Osteoblast (primary cell): ENCODE results near the gene CLDN11. TPM values are rescaled to one million over a fixed set of nuclear protein-coding genes. Genes with fewer than 3 reads are reported as not detected.

Experiments used
- DNase-seq: peaks from one replicate; pipeline ENCODE4 v3.0.0; 2011; ENCODE audit warnings: low spot score, mixed read lengths; ENCODE audit not compliant: insufficient read length; ENCODE audit errors: missing footprints
- H2AFZ ChIP-seq: 2 replicates; pipeline ENCODE4 v1.6.0; 2011; ENCODE audit warnings: mild to moderate bottlenecking, low read length
- H3K27ac ChIP-seq: 2 replicates; pipeline ENCODE4 v1.5.1; 2011; ENCODE audit warnings: mild to moderate bottlenecking, low read depth, low read length, moderate library complexity
- H3K27me3 ChIP-seq: 2 replicates; pipeline ENCODE4 v1.6.0; 2012; ENCODE audit warnings: mild to moderate bottlenecking, control low read depth, inconsistent platforms, low read length, moderate library complexity; ENCODE audit not compliant: insufficient read depth
- H3K36me3 ChIP-seq: 2 replicates; pipeline ENCODE4 v1.5.1; 2011; ENCODE audit warnings: mild to moderate bottlenecking, low read length, control low read depth, moderate library complexity; ENCODE audit not compliant: insufficient read depth
- H3K4me1 ChIP-seq: 2 replicates; pipeline ENCODE4 v1.5.1; 2011; ENCODE audit warnings: mild to moderate bottlenecking, low read length, control low read depth, moderate library complexity; ENCODE audit not compliant: insufficient read depth
- H3K4me2 ChIP-seq: 2 replicates; pipeline ENCODE4 v1.6.0; 2011; ENCODE audit warnings: mild to moderate bottlenecking, low read length; ENCODE audit not compliant: insufficient read depth
- H3K4me3 ChIP-seq: fragments of 200-600 bp; sonication (generic); 3 replicates; pipeline ENCODE4 v1.5.1; 2012; ENCODE audit warnings: mild to moderate bottlenecking, low read length, inconsistent platforms; ENCODE audit not compliant: insufficient read depth
- H3K79me2 ChIP-seq: 2 replicates; pipeline ENCODE4 v1.6.0; 2012; ENCODE audit warnings: mild to moderate bottlenecking, low read length, control low read depth, inconsistent platforms; ENCODE audit not compliant: insufficient read depth
- H3K9me3 ChIP-seq: 2 replicates; pipeline ENCODE4 v1.5.1; 2011; ENCODE audit warnings: low read depth, low read length, control low read depth
- H4K20me1 ChIP-seq: 2 replicates; pipeline ENCODE4 v1.6.0; 2012; ENCODE audit warnings: mild to moderate bottlenecking, low read length, control low read depth; ENCODE audit not compliant: insufficient read depth
- CTCF ChIP-seq: IDR thresholded peaks from 2 replicates; pipeline ENCODE4 v1.5.1; 2011; ENCODE audit warnings: mild to moderate bottlenecking, low read depth, low read length, moderate library complexity; ENCODE audit errors: extremely low read depth
- total RNA-seq: library from RNA; depleted of rRNA; stranded (reverse); fragments of >200 nt; gene quantifications from 2 replicates; pipeline ENCODE4 v1.2.3, GENCODE V29; 2012

Gene CLDN11
- total RNA-seq, 1 donor: 50.3 TPM

DNA sequence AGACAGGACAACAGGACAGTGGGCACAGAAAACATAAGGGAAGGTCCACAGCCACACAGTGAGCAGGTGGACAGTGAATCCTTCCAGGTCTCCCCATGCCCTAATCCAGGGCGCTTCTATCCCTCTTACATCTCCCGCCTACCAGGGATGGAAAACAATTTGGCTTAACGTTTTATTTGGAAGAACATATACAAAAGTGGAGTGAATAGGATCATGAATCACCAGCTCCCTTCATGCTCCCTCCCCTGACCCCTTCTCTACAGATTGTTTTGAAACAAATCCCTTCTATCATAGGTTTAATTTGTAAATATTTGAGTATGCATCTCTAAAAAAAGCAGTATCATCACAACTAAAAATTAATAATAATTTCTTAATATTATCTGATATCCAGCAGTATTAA is 52.5 kb downstream of the CLDN11 start:
- no peaks in the 10 kb centered on the region for H3K36me3 ChIP-seq
- no peaks in the 10 kb centered on the region for H4K20me1 ChIP-seq
- H2AFZ ChIP-seq: no peak overlapping the region
- no peak overlapping the region for H3K4me2 ChIP-seq
- no peaks in the 10 kb centered on the region for H3K9me3 ChIP-seq
- peak; percentile 74 for DNase-seq
- no peak overlapping the region for H3K4me3 ChIP-seq
- H3K4me1 ChIP-seq: peaks cover 25% of the 10 kb centered on the region
- no peaks in the 10 kb centered on the region for H3K27me3 ChIP-seq
- no peak overlapping the region for H3K27ac ChIP-seq
- no peaks in the 10 kb centered on the region for H3K79me2 ChIP-seq
- TF ChIP-seq CTCF: no peak

DNA sequence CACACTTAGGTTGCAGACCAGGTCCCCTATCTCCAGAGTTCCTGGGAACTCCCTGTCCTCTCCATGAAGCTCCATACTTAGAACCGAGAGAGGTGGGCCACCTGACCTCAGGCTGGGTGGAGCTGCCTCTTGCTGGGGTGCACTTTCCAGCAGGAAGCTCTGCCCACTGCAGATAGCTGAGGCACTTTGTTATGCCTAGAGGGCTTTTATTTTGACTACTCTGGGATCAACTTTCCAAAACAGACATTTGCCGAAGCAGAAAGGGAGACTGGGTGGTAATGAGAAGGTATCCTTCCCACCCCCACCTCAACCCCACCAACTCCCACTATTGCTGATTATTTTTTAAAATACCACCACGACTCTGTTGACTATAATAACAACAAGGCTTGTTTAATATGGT is 54.7 kb downstream of the CLDN11 start:
- Histone ChIP-seq H3K4me3 (no peak overlapping the region), H3K27me3 (no peaks in the 10 kb centered on the region), H4K20me1 (no peaks in the 10 kb centered on the region), H3K4me1 (peaks cover 31% of the 10 kb centered on the region), H3K9me3 (no peaks in the 10 kb centered on the region), H3K27ac (no peak overlapping the region), H2AFZ (no peak overlapping the region), H3K4me2 (no peak overlapping the region), H3K79me2 (no peaks in the 10 kb centered on the region), H3K36me3 (no peaks in the 10 kb centered on the region)
- no peak for TF ChIP-seq CTCF
- no peak for DNase-seq

DNA sequence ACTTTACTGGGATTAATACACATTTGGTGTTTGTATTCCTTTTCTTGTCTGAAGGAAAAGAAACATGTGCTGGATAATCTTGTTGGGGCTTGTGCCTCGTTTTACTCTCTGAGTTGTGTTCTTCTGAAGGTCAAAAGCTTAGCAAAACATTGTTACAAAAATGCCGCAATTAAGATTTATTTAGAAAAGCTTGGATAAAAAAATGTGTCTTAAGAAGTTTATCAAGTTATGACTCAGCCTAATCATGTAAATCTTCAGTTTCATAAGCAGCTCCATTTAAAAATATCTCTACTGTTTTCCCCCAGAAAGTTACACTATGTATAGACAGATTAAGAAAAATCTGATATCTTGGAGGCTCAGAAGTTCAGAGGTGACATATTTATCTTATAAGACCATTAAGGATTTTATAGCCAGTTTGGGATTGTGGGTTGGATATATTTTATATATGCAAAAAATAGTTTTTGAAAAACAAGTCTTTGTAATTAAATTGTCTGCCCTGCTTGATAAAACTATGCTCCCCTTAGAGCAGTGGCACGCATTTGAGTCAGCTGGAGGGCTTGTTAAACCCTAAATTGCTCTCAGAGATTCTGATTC is 56.5 kb downstream of the CLDN11 start:
- no peak overlapping the region for H3K4me2 ChIP-seq
- DNase-seq: no peak
- no peaks in the 10 kb centered on the region for H3K79me2 ChIP-seq
- H3K36me3 ChIP-seq: no peaks in the 10 kb centered on the region
- no peak overlapping the region for H3K27ac ChIP-seq
- H3K27me3 ChIP-seq: no peaks in the 10 kb centered on the region
- peaks cover 14% of the 10 kb centered on the region for H3K4me1 ChIP-seq
- H3K4me3 ChIP-seq: no peak overlapping the region
- no peaks in the 10 kb centered on the region for H3K9me3 ChIP-seq
- H4K20me1 ChIP-seq: no peaks in the 10 kb centered on the region
- H2AFZ ChIP-seq: no peak overlapping the region
- no peak for TF ChIP-seq CTCF

GRCh38 chr3:170476291-170476690 is 57.6 kb downstream of the CLDN11 start:
- Histone ChIP-seq H3K4me2 (no peak overlapping the region), H3K36me3 (no peaks in the 10 kb centered on the region), H3K27ac (no peak overlapping the region), H2AFZ (no peak overlapping the region), H3K27me3 (no peaks in the 10 kb centered on the region), H3K4me3 (no peak overlapping the region), H3K79me2 (no peaks in the 10 kb centered on the region), H3K4me1 (peaks cover 6% of the 10 kb centered on the region), H3K9me3 (no peaks in the 10 kb centered on the region), H4K20me1 (no peaks in the 10 kb centered on the region)
- no peak for TF ChIP-seq CTCF
- no peak for DNase-seq
